Activated CD8-positive, alpha-beta T cell treated with anti-CD3 and anti-CD28 coated beads for 36 hours (primary cell): ENCODE results near the gene GPX2. TPM values are rescaled to one million over a fixed set of nuclear protein-coding genes. Genes with fewer than 3 reads are reported as not detected.

Experiments used
- ATAC-seq: fragments of 200-7000 bp; cut with Tn5 transposase; one replicate; pipeline ENCODE4 v1.10.0; 2021; ENCODE audit warnings: mild to moderate bottlenecking, moderate library complexity
- CTCF ChIA-PET: fragments of 350-600 bp; sonication (Branson Sonifier 250); formaldehyde crosslinking; loops from one replicate; lab custom pipeline; 2021; ENCODE audit warnings: antibody characterized with exemption; lab: Charles Lee
- POLR2A ChIA-PET: fragments of 350-600 bp; sonication (Branson Sonifier 250); formaldehyde crosslinking; loops from one replicate; lab custom pipeline; 2021; ENCODE audit warnings: antibody characterized with exemption; lab: Charles Lee
- DNase-seq: peaks from one replicate; pipeline ENCODE4 v3.0.0-alpha.2; 2020
- H3K27ac Mint-ChIP-seq: one replicate; pipeline ENCODE4 v1.8.0; 2021; ENCODE audit warnings: mild to moderate bottlenecking, mixed read lengths
- H3K27me3 Mint-ChIP-seq: one replicate; pipeline ENCODE4 v1.8.0; 2021; ENCODE audit warnings: mixed read lengths
- H3K36me3 Mint-ChIP-seq: one replicate; pipeline ENCODE4 v1.8.0; 2021; ENCODE audit warnings: low read depth, mixed read lengths
- H3K4me1 Mint-ChIP-seq: one replicate; pipeline ENCODE4 v1.8.0; 2021; ENCODE audit warnings: low read depth, mixed read lengths
- H3K4me3 Mint-ChIP-seq: one replicate; pipeline ENCODE4 v1.8.0; 2021; ENCODE audit warnings: mild to moderate bottlenecking, moderate library complexity, mixed read lengths
- H3K9me3 Mint-ChIP-seq: one replicate; pipeline ENCODE4 v1.8.0; 2021; ENCODE audit warnings: mixed read lengths
- intact Hi-C: fragments of 100-400 bp; cut with micrococcal nuclease; formaldehyde crosslinking; loops from one replicate; pipeline ENCODE4 v1.10.0; 2022
- total RNA-seq, 2 experiments: library from RNA; stranded (reverse); gene quantifications; one replicate each; pipeline ENCODE4 v1.2.3, GENCODE V29; 2021
- TF ChIP-seq, protein P1 (sequence below): fragments of 200-600 bp; IDR thresholded peaks from one replicate; pipeline ENCODE4 v1.8.0; 2022; ENCODE audit warnings: antibody characterized with exemption, mild to moderate bottlenecking

Gene GPX2
- total RNA-seq, 2 experiments from 2014 or later, result not detected

DNA sequence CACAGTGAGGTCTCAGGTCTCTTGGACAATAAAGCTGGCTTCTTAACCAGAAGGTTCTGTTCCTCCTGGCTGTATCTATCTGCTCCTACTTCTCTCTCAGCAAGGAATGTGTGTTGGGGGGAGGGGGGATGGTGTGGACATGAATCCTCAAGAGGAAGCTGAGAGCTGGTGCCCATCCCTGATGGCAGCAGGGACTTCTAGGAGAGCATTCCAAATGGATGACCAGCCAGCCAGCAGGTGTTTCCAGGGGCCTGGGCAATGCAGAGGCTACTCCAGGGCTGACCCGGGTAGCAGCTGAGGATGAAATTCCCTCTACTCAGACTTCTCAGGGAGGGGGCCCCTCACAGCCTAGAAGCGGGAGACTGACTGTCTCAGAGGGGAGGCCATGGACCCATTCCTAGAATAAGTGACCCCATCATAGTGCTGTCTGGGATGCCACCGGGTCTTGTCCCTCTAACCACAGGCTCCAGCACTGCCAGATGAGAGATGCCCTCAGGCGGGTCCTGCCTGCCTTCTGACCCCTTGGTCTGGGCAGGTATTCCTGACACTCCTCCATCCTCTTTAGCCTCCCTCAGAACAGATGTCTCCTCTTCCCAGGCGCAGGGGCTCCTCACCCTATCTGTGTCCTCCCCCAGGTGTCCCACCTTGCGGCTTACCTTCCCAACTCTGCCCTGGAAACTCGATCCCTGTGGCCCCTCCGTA, 28.4 kb upstream of the GPX2 start:
- TF ChIP-seq, protein P1, sequence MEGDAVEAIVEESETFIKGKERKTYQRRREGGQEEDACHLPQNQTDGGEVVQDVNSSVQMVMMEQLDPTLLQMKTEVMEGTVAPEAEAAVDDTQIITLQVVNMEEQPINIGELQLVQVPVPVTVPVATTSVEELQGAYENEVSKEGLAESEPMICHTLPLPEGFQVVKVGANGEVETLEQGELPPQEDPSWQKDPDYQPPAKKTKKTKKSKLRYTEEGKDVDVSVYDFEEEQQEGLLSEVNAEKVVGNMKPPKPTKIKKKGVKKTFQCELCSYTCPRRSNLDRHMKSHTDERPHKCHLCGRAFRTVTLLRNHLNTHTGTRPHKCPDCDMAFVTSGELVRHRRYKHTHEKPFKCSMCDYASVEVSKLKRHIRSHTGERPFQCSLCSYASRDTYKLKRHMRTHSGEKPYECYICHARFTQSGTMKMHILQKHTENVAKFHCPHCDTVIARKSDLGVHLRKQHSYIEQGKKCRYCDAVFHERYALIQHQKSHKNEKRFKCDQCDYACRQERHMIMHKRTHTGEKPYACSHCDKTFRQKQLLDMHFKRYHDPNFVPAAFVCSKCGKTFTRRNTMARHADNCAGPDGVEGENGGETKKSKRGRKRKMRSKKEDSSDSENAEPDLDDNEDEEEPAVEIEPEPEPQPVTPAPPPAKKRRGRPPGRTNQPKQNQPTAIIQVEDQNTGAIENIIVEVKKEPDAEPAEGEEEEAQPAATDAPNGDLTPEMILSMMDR, result no peak
- no peak overlapping the region for H3K27ac Mint-ChIP-seq

DNA sequence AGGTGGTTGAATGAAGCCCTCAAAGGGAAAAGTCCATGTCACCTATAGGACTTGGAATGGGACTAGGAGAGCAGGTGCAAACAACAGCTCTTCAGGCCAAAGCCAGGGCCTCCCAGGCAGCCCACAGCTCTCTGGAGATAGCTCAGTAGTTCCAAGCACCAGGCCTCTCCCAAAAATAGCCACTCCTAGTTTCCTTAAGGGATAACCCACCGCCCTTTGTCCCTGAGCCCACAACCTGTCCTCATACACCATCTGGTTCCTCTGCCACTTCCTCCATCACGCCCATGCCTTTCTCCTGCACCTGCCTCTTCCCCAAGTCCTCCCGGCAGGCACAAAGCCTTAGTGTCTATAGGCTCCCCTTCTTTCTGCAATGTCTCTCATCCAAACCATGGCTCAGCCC, 27.5 kb upstream of the GPX2 start:
- no peak for ATAC-seq
- no peaks in the 10 kb centered on the region for H3K9me3 Mint-ChIP-seq
- ChIA-PET POLR2A (interaction anchor here (1.3 kb wide), 1 partner anchor 17 kb away, joined by 3 read pairs; no protein-coding TSS in a partner anchor), CTCF (interaction anchor here (0.7 to 1.6 kb wide), 6 partner anchors 14 to 146 kb away, joined by 3 to 6 read pairs (median 3); no protein-coding TSS in a partner anchor)
- H3K36me3 Mint-ChIP-seq, result no peaks in the 10 kb centered on the region
- intact Hi-C loops, result no loop called here
- H3K27me3 Mint-ChIP-seq, result no peaks in the 10 kb centered on the region
- no peak for DNase-seq
- H3K4me1 Mint-ChIP-seq, result peaks cover 3% of the 10 kb centered on the region
- no peak overlapping the region for H3K27ac Mint-ChIP-seq
- TF ChIP-seq, protein P1, result no peak
- H3K4me3 Mint-ChIP-seq, result no peak overlapping the region

More for the DNA sequence above, 28.4 kb upstream of the GPX2 start:
- H3K9me3 Mint-ChIP-seq, result no peaks in the 10 kb centered on the region
- H3K4me1 Mint-ChIP-seq, result peaks cover 3% of the 10 kb centered on the region
- CTCF ChIA-PET, result interaction anchor here (0.7 to 1.6 kb wide), 6 partner anchors 14 to 147 kb away, joined by 3 to 6 read pairs (median 3); no protein-coding TSS in a partner anchor
- ATAC-seq (no peak), DNase-seq (no peak)
- H3K36me3 Mint-ChIP-seq, result no peaks in the 10 kb centered on the region
- intact Hi-C loops, result no loop called here
- H3K4me3 Mint-ChIP-seq, result peak overlapping the region; percentile 59
- no peaks in the 10 kb centered on the region for H3K27me3 Mint-ChIP-seq
- POLR2A ChIA-PET, result interaction anchor here (0.5 to 0.8 kb wide), 2 partner anchors 16 to 46 kb away, joined by 3 read pairs; partner anchors contain the start of gene FNTB

DNA sequence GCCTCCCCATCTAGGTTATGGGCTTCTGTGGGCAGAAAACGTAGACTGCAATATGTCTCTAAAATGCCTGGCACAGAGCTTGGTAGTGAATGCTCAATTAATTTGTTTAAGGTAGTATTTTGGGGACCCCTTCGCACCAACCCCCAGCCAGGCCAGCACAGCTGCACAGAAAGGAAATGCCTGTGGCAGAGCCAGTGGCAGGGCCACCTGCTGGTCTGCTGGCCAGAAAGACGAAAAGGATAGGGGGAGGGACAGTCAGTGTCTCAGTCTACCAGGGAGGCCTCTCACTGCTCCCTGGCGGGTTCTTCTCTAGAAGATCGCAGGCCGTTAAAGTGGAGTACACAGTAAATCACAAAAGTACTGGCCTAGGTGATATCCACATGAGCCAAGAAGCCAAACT, 26.1 kb upstream of the GPX2 start:
- DNase-seq (no peak), ATAC-seq (no peak)
- CTCF ChIA-PET, result interaction anchor here (1.1 to 1.3 kb wide), 2 partner anchors 33 to 146 kb away, joined by 3 to 5 read pairs; no protein-coding TSS in a partner anchor
- intact Hi-C loops, result no loop called here
- no peak overlapping the region for H3K4me3 Mint-ChIP-seq
- POLR2A ChIA-PET, result no interaction called here
- peaks cover 3% of the 10 kb centered on the region for H3K36me3 Mint-ChIP-seq
- H3K4me1 Mint-ChIP-seq, result peaks cover 3% of the 10 kb centered on the region
- H3K9me3 Mint-ChIP-seq, result no peaks in the 10 kb centered on the region
- H3K27ac Mint-ChIP-seq, result no peak overlapping the region
- H3K27me3 Mint-ChIP-seq, result no peaks in the 10 kb centered on the region
- TF ChIP-seq, protein P1, result no peak

DNA sequence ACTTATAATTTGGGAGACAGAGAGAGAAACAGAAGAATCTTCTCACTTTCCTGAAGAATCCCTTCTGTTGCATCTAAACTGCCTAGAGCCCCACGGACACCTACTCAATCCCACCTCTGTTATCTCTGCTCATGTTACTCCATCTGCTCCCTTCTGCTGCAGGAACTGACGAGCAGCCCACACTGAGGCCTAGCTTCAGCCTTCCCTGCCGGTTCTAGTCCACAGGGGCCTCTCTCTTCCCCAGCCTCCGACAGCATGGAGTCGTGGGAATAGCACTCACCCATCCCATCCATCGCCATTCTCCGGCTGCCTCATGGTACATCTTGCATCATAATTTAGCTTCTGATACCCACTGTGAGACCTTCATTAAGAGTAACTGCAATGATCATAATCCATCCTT, 25.6 kb upstream of the GPX2 start:
- peaks cover 3% of the 10 kb centered on the region for H3K4me1 Mint-ChIP-seq
- TF ChIP-seq, protein P1, result no peak
- ChIA-PET POLR2A (no interaction called here), CTCF (interaction anchor here (1.1 to 1.3 kb wide), 2 partner anchors 32 to 145 kb away, joined by 3 to 5 read pairs; no protein-coding TSS in a partner anchor)
- no peaks in the 10 kb centered on the region for H3K27me3 Mint-ChIP-seq
- ATAC-seq (no peak), DNase-seq (no peak)
- H3K27ac Mint-ChIP-seq, result no peak overlapping the region
- intact Hi-C loops, result no loop called here
- H3K9me3 Mint-ChIP-seq, result no peaks in the 10 kb centered on the region
- H3K4me3 Mint-ChIP-seq, result no peak overlapping the region
- H3K36me3 Mint-ChIP-seq, result peaks cover 3% of the 10 kb centered on the region

DNA sequence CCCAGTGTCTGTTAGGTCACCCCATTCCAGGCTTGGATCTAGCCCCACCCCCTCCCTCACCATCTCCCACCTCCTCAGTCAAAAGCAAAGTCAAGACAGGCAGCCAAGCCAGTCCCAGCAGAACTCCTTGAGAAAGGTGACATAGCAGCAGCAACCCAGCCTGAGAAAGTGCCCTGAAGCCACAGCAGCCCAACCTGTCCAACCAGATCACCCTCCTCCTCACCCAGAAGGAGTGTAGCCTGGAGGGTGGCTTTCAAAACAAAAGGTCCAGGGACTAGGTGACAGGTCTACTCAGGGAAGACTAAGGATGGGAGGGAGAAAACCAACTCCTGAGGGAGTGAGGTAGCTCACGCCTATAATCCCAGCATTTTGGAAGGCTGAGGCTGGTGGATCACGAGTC, 24.4 kb upstream of the GPX2 start:
- Mint-ChIP-seq H3K27ac (no peak overlapping the region), H3K4me1 (peaks cover 3% of the 10 kb centered on the region), H3K27me3 (no peaks in the 10 kb centered on the region), H3K9me3 (no peaks in the 10 kb centered on the region), H3K36me3 (peaks cover 3% of the 10 kb centered on the region), H3K4me3 (no peak overlapping the region)
- TF ChIP-seq, protein P1, result no peak
- intact Hi-C loops, result no loop called here
- POLR2A ChIA-PET, result no interaction called here
- CTCF ChIA-PET, result no interaction called here
- ATAC-seq (no peak), DNase-seq (no peak)
